Mesendoderm (in vitro differentiated cells): ENCODE data around the gene SLAMF6. TPM values are rescaled to one million over a fixed set of nuclear protein-coding genes. Genes with fewer than 3 reads are reported as not detected.
A peak's percentile ranks its signal among the peaks of the same experiment; 100 is the strongest.

Experiments
- DNase-seq: peaks from one replicate; pipeline ENCODE4 v3.0.0; 2013
- H2AK5ac ChIP-seq: 2 replicates; pipeline ENCODE4 v1.6.1; 2013; ENCODE audit warnings: low read length, inconsistent platforms
- H2BK120ac ChIP-seq: 2 replicates; pipeline ENCODE4 v1.6.1; 2013; ENCODE audit warnings: low read depth, mild to moderate bottlenecking, low read length, moderate library complexity, mixed read lengths
- H2BK15ac ChIP-seq: replicated peaks from 2 replicates; pipeline ENCODE4 v1.6.1; 2013; ENCODE audit warnings: low read depth, mild to moderate bottlenecking, moderate library complexity
- H2BK5ac ChIP-seq: 2 replicates; pipeline ENCODE4 v1.6.1; 2013; ENCODE audit warnings: low read length, inconsistent platforms
- H3K18ac ChIP-seq: 2 replicates; pipeline ENCODE4 v1.6.1; 2013; ENCODE audit warnings: mild to moderate bottlenecking, low read length, mixed read lengths
- H3K23ac ChIP-seq: one replicate; pipeline ENCODE4 v1.6.1; 2013; ENCODE audit warnings: low read length
- H3K27ac ChIP-seq: 2 replicates; pipeline ENCODE4 v1.5.1; 2013; ENCODE audit warnings: low read depth, mild to moderate bottlenecking, inconsistent platforms, low read length, moderate library complexity
- H3K27me3 ChIP-seq: 2 replicates; pipeline ENCODE4 v1.6.1; 2013; ENCODE audit warnings: low read length, control low read depth, mild to moderate bottlenecking, inconsistent platforms; ENCODE audit not compliant: insufficient read depth, poor library complexity
- H3K36me3 ChIP-seq: 2 replicates; pipeline ENCODE4 v1.6.1; 2013; ENCODE audit warnings: low read length, inconsistent platforms; ENCODE audit not compliant: control insufficient read depth, insufficient read depth
- H3K4ac ChIP-seq: one replicate; pipeline ENCODE4 v1.6.1; 2013; ENCODE audit warnings: low read depth, mild to moderate bottlenecking, low read length, moderate library complexity
- H3K4me1 ChIP-seq: 2 replicates; pipeline ENCODE4 v1.6.1; 2013; ENCODE audit warnings: low read depth, low read length, inconsistent platforms; ENCODE audit not compliant: control insufficient read depth
- H3K4me2 ChIP-seq: 2 replicates; pipeline ENCODE4 v1.6.1; 2013; ENCODE audit warnings: low read length
- H3K4me3 ChIP-seq: 2 replicates; pipeline ENCODE4 v1.5.1; 2013; ENCODE audit warnings: mild to moderate bottlenecking, low read length
- H3K56ac ChIP-seq: one replicate; pipeline ENCODE4 v1.6.1; 2013; ENCODE audit warnings: low read length
- H3K79me1 ChIP-seq: 2 replicates; pipeline ENCODE4 v1.6.1; 2013; ENCODE audit warnings: low read length, inconsistent platforms
- H3K79me2 ChIP-seq: 2 replicates; pipeline ENCODE4 v1.6.1; 2013; ENCODE audit warnings: mild to moderate bottlenecking, low read length; ENCODE audit not compliant: control insufficient read depth, insufficient read depth
- H3K9ac ChIP-seq: 2 replicates; pipeline ENCODE4 v1.6.1; 2013; ENCODE audit warnings: low read length, inconsistent platforms
- H4K5ac ChIP-seq: one replicate; pipeline ENCODE4 v1.6.1; 2013; ENCODE audit warnings: low read length
- H4K8ac ChIP-seq: one replicate; pipeline ENCODE4 v1.6.1; 2013; ENCODE audit warnings: low read depth, mild to moderate bottlenecking, control low read depth, low read length, moderate library complexity
- WGBS: extraction: QIAGEN DNeasy Blood & Tissue Kit; methylation state at CpG from one replicate; pipeline ENCODE4 v1.1.7; 2013; ENCODE audit warnings: low lambda C conversion rate, missing lambda C conversion rate; ENCODE audit not compliant: insufficient coverage; ENCODE audit errors: extremely low coverage; 5-methylcytosine and 5-hydroxymethylcytosine counted together
- polyA plus RNA-seq, 2 experiments: library from polyadenylated mRNA; stranded (reverse); fragments of 200-250 nt; gene quantifications; one replicate each; pipeline ENCODE4 v1.2.3, GENCODE V29; 2013

SLAMF6 gene
- polyA plus RNA-seq (2013, experiment 1 of 2), result 0.04 TPM
- polyA plus RNA-seq (2013, experiment 2 of 2), result 0.01 TPM

GRCh38 chr1:160522622-160523345 lies at the start of gene SLAMF6:
Gene SLAMF6 (minus strand): TSS chr1:160523255. CDS start chr1:160523192, 63 bp downstream.
- Histone ChIP-seq H3K23ac (no peak within 1 kb of the TSS), H3K56ac (no peak within 1 kb of the TSS), H4K5ac (no peak within 1 kb of the TSS), H3K79me1 (no peaks in the 10 kb centered on the region), H3K4me3 (no peak within 1 kb of the TSS), H3K9ac (no peak within 1 kb of the TSS), H4K8ac (no peak within 1 kb of the TSS), H2BK15ac (no peak within 1 kb of the TSS), H2BK120ac (no peak within 1 kb of the TSS), H3K4me1 (peaks cover 3% of the 10 kb centered on the region), H2AK5ac (no peak within 1 kb of the TSS), H3K4ac (no peak within 1 kb of the TSS), H3K79me2 (no peaks in the 10 kb centered on the region), H3K27me3 (no peaks in the 10 kb centered on the region), H3K27ac (no peak within 1 kb of the TSS), H3K18ac (peak within 1 kb of the TSS; percentile 20), H2BK5ac (no peak within 1 kb of the TSS), H3K36me3 (no peaks in the 10 kb centered on the region), H3K4me2 (no peak within 1 kb of the TSS)
- WGBS, result no CpG with 5 or more reads among the region's 11 CpGs
- DNase-seq, result no peak

DNA sequence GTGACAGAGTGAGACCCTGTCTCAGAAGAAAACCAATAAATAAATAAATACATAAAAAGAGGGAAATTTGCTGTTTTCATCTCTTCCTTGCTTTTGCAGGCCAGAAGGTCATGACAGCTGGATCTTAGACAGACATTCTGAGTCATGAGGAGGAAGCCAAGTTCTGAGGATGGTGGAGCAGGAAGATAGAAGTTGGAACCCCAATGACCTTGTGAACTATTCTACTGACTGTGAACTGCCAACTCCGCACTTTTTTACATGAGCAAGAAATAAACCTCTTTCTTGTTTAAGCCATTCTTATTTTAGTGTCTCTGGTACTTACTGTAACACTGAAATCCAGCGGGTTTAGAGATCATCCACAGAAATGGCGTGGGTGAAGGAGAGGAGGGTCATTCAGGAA lies 47.8 kb upstream of the SLAMF6 start:
- Histone ChIP-seq H3K27me3 (no peaks in the 10 kb centered on the region), H3K36me3 (no peaks in the 10 kb centered on the region), H2BK120ac (no peak overlapping the region), H2BK15ac (no peak overlapping the region), H3K9ac (no peak overlapping the region), H3K79me2 (no peaks in the 10 kb centered on the region), H3K18ac (no peak overlapping the region), H3K4me3 (no peak overlapping the region), H3K23ac (no peak overlapping the region), H2AK5ac (no peak overlapping the region), H3K79me1 (no peaks in the 10 kb centered on the region), H2BK5ac (no peak overlapping the region), H3K56ac (no peak overlapping the region), H3K4me1 (peaks cover 4% of the 10 kb centered on the region), H3K4me2 (no peak overlapping the region), H4K5ac (no peak overlapping the region), H3K4ac (no peak overlapping the region), H3K27ac (no peak overlapping the region), H4K8ac (no peak overlapping the region)
- WGBS, result no CpG with 5 or more reads among the region's 3 CpGs
- DNase-seq, result no peak

DNA sequence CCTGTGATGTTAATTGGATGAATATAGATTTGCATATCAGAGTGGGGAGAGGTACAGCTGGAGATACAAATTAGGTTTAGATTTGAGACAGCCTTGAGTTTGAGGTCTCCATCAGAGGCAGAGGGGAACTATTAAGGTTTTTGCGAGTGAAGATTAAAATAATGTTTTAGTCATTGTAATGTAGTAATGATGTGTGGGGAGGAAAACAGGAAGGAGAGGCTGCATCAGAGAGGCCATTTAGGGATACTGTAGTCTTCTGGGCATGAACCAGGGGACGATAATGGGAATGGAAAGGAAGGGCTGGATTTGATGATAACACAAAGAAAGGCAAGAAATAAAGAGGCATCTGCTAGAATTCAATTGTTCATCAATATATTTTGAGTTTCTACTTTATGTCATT lies 46.8 kb upstream of the SLAMF6 start:
- Histone ChIP-seq H3K9ac (no peak overlapping the region), H3K56ac (no peak overlapping the region), H3K79me1 (no peaks in the 10 kb centered on the region), H3K23ac (no peak overlapping the region), H3K4me2 (no peak overlapping the region), H3K18ac (no peak overlapping the region), H3K27ac (no peak overlapping the region), H2AK5ac (no peak overlapping the region), H2BK5ac (no peak overlapping the region), H3K4me3 (no peak overlapping the region), H4K5ac (no peak overlapping the region), H3K27me3 (no peaks in the 10 kb centered on the region), H3K79me2 (no peaks in the 10 kb centered on the region), H3K4me1 (peaks cover 4% of the 10 kb centered on the region), H3K4ac (no peak overlapping the region), H4K8ac (no peak overlapping the region), H2BK120ac (no peak overlapping the region), H2BK15ac (no peak overlapping the region), H3K36me3 (no peaks in the 10 kb centered on the region)
- no peak for DNase-seq
- 100% methylated on average over 1 of the region's 2 CpGs for WGBS

DNA sequence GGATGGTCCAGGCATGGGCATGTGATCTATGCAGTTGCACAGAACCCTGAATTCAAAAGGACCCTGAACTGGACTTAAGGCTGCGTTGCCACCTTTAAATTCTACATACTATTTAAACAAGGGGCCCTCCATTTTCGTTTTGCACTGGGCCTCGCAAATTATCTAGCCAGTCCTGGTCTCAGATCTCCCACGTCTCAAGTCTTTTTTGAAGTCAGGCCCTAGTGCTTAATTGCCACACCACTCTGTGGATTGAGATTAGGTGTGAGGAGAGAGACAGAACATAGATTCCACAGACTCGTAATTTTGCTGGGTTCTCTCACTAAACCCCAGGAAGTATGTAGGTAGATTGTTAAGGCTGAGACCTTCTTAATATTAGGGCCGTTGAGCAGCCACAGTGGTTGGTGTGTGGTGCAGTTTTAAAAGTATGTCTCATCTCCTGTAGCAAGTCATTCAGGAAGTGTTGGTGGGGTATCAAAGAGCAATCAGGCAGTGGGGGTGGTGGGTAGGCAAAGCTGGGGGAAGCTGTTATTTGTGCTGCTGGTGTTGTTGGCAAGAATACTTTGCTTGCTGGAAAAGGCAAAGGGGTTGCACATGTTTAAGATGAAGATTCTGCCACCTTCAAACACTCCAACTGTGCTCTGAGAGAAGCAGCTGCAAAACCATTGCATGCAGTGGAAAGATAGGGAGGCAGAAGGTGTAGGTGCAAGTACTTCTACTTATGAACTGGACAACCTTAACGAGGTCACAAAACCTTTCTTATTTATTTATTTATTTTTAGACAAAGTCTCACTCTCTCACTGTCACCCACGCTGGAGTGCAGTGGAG lies 45.0 kb upstream of the SLAMF6 start:
- peak; percentile 36 for DNase-seq
- Histone ChIP-seq H2BK120ac (no peak overlapping the region), H2BK5ac (no peak overlapping the region), H3K56ac (no peak overlapping the region), H3K27ac (no peak overlapping the region), H3K4me3 (no peak overlapping the region), H3K18ac (peak overlapping the region; percentile 70), H3K4ac (no peak overlapping the region), H2AK5ac (no peak overlapping the region), H3K9ac (no peak overlapping the region), H3K23ac (no peak overlapping the region), H2BK15ac (no peak overlapping the region), H3K79me2 (no peaks in the 10 kb centered on the region), H3K4me1 (peaks cover 4% of the 10 kb centered on the region), H3K36me3 (no peaks in the 10 kb centered on the region), H4K8ac (no peak overlapping the region), H3K27me3 (no peaks in the 10 kb centered on the region), H3K4me2 (no peak overlapping the region), H4K5ac (no peak overlapping the region), H3K79me1 (no peaks in the 10 kb centered on the region)
- no CpG with 5 or more reads among the region's 8 CpGs for WGBS

- Histone ChIP-seq H3K9ac (no peak overlapping the region), H2BK120ac (no peak overlapping the region), H3K18ac (no peak overlapping the region), H3K23ac (no peak overlapping the region), H2AK5ac (no peak overlapping the region), H3K27me3 (no peaks in the 10 kb centered on the region), H3K4ac (no peak overlapping the region), H3K56ac (no peak overlapping the region), H3K79me1 (no peaks in the 10 kb centered on the region), H2BK5ac (no peak overlapping the region), H3K4me2 (no peak overlapping the region), H3K4me1 (peaks cover 4% of the 10 kb centered on the region), H3K27ac (no peak overlapping the region), H3K36me3 (no peaks in the 10 kb centered on the region), H3K79me2 (no peaks in the 10 kb centered on the region), H4K5ac (no peak overlapping the region), H2BK15ac (no peak overlapping the region), H4K8ac (no peak overlapping the region), H3K4me3 (no peak overlapping the region)
- WGBS, result no CpG with 5 or more reads among the region's 5 CpGs
- peak; percentile 88 for DNase-seq
These were observed 44.3 kb upstream of the SLAMF6 start for GRCh38 chr1:160567341-160567740.
